Progenitor cell of endocrine pancreas (in vitro differentiated cells): ENCODE measurements around the gene ATF2. TPM values are rescaled to one million over a fixed set of nuclear protein-coding genes. Genes with fewer than 3 reads are reported as not detected.

ENCODE experiments used
- DNase-seq: peaks from one replicate; pipeline ENCODE4 v3.0.0; 2021; ENCODE audit warnings: low spot score; ENCODE audit not compliant: unreplicated experiment
- H3K27ac Mint-ChIP-seq: 2 replicates; pipeline ENCODE4 v1.8.0; 2021; ENCODE audit warnings: mild to moderate bottlenecking, moderate library complexity, mixed read lengths
- H3K27me3 Mint-ChIP-seq: 2 replicates; pipeline ENCODE4 v1.8.0; 2021; ENCODE audit warnings: mixed read lengths
- H3K36me3 Mint-ChIP-seq: 2 replicates; pipeline ENCODE4 v1.8.0; 2022; ENCODE audit warnings: mixed read lengths; ENCODE audit not compliant: insufficient read depth
- H3K4me1 Mint-ChIP-seq: 2 replicates; pipeline ENCODE4 v1.8.0; 2021; ENCODE audit warnings: low read depth, mixed read lengths
- H3K4me3 Mint-ChIP-seq: 2 replicates; pipeline ENCODE4 v1.8.0; 2021; ENCODE audit warnings: low read depth, mild to moderate bottlenecking, moderate library complexity, mixed read lengths
- H3K9me3 Mint-ChIP-seq: 2 replicates; pipeline ENCODE4 v1.8.0; 2021; ENCODE audit warnings: low read depth, mixed read lengths
- CTCF ChIP-seq: fragments of 200-600 bp; sonication (generic); IDR thresholded peaks from one replicate; pipeline ENCODE4 v1.5.0; 2021; ENCODE audit warnings: antibody characterized with exemption, mild to moderate bottlenecking; ENCODE audit not compliant: unreplicated experiment
- long read RNA-seq: library from polyadenylated mRNA; unstranded; transcript quantifications from one replicate; pipeline ENCODE4 v2.0.0, GENCODE V29; 2020
- total RNA-seq: library from RNA; stranded (reverse); gene quantifications from 2 replicates; pipeline ENCODE4 v1.2.1, GENCODE V29; 2021

Gene ATF2
- 58.9 and 69.8 TPM in 2 replicates for total RNA-seq
- long read RNA-seq, full-length matches to known transcripts, result 38 of 65 reads
- long read RNA-seq, partial matches to known transcripts, result 16 of 65 reads
- long read RNA-seq, other reads (novel, unspliced or antisense), result 11 of 65 reads

- H3K9me3 Mint-ChIP-seq, result no peaks in the 10 kb centered on the region
- peaks cover 14% of the 10 kb centered on the region for H3K4me1 Mint-ChIP-seq
- H3K4me3 Mint-ChIP-seq, result peak within 1 kb of the TSS; percentile 99
- H3K36me3 Mint-ChIP-seq, result peaks cover 1% of the 10 kb centered on the region
- H3K27me3 Mint-ChIP-seq, result no peaks in the 10 kb centered on the region
- DNase-seq, result peak; percentile 93
- peak within 1 kb of the TSS; percentile 99 for H3K27ac Mint-ChIP-seq
- TF ChIP-seq CTCF, result no peak
Observed at GRCh38 chr2:175167792-175168563, at the start of gene ATF2. Gene ATF2 (minus strand): TSS chr2:175168203. CDS start chr2:175136443, 31,760 bp downstream.

- no peaks in the 10 kb centered on the region for H3K36me3 Mint-ChIP-seq
- peaks cover 3% of the 10 kb centered on the region for H3K9me3 Mint-ChIP-seq
- peaks cover 16% of the 10 kb centered on the region for H3K27me3 Mint-ChIP-seq
- no peak for DNase-seq
- H3K4me3 Mint-ChIP-seq, result no peak overlapping the region
- no peaks in the 10 kb centered on the region for H3K4me1 Mint-ChIP-seq
- TF ChIP-seq CTCF, result no peak
- H3K27ac Mint-ChIP-seq, result no peak overlapping the region
Observed at GRCh38 chr2:175207741-175208438, 39.9 kb upstream of the ATF2 start.

- no peak for TF ChIP-seq CTCF
- no peaks in the 10 kb centered on the region for H3K36me3 Mint-ChIP-seq
- peaks cover 3% of the 10 kb centered on the region for H3K9me3 Mint-ChIP-seq
- no peak overlapping the region for H3K4me3 Mint-ChIP-seq
- peaks cover 21% of the 10 kb centered on the region for H3K27me3 Mint-ChIP-seq
- no peak overlapping the region for H3K27ac Mint-ChIP-seq
- DNase-seq, result no peak
- H3K4me1 Mint-ChIP-seq, result no peaks in the 10 kb centered on the region
Observed at GRCh38 chr2:175206866-175207265, 38.9 kb upstream of the ATF2 start.

- Mint-ChIP-seq H3K27ac (no peak overlapping the region), H3K4me3 (no peak overlapping the region), H3K27me3 (peaks cover 24% of the 10 kb centered on the region), H3K9me3 (peaks cover under 1% of the 10 kb centered on the region), H3K36me3 (no peaks in the 10 kb centered on the region), H3K4me1 (no peaks in the 10 kb centered on the region)
- no peak for TF ChIP-seq CTCF
- no peak for DNase-seq
Observed at GRCh38 chr2:175205523-175205922, 37.5 kb upstream of the ATF2 start.
